Keratinocyte (primary cell): Measurements from ENCODE around the gene GRIPAP1. TPM values are rescaled to one million over a fixed set of nuclear protein-coding genes. Genes with fewer than 3 reads are reported as not detected.

Experiments used
- DNase-seq: peaks from one replicate; pipeline ENCODE4 v3.0.0-alpha.2; 2011; ENCODE audit warnings: low read depth, missing footprints, low spot score
- FAIRE-seq: peaks from 2 replicates; lab custom pipeline; 2011; peaks lifted over from hg19 to GRCh38; lab: Jason Lieb, UNC
- H2AFZ ChIP-seq: 2 replicates; pipeline ENCODE4 v1.6.0; 2012; ENCODE audit warnings: low read length, control low read depth, inconsistent platforms; ENCODE audit not compliant: control insufficient read depth
- H3K27ac ChIP-seq: 2 replicates; pipeline ENCODE4 v1.5.1; 2011; ENCODE audit warnings: low read length; ENCODE audit not compliant: control insufficient read depth, insufficient read depth
- H3K27me3 ChIP-seq: 3 replicates; pipeline ENCODE4 v1.6.0; 2011; ENCODE audit warnings: low read length; ENCODE audit not compliant: control insufficient read depth, insufficient read depth; ENCODE audit errors: extremely low read depth
- H3K36me3 ChIP-seq, 2 experiments: 2 replicates in 1 of 2; 3 replicates in 1 of 2; pipeline ENCODE4 v1.5.1; 2011; ENCODE audit warnings: low read length in 2 of 2, mild to moderate bottlenecking in 1 of 2; ENCODE audit not compliant: control insufficient read depth in 2 of 2, insufficient read depth in 2 of 2; ENCODE audit errors: extremely low read depth in 1 of 2
- H3K4me1 ChIP-seq: 3 replicates; pipeline ENCODE4 v1.5.1; 2011; ENCODE audit warnings: low read length; ENCODE audit not compliant: control insufficient read depth, insufficient read depth; ENCODE audit errors: extremely low read depth
- H3K4me2 ChIP-seq: 3 replicates; pipeline ENCODE4 v1.6.0; 2011; ENCODE audit warnings: low read depth, low read length; ENCODE audit not compliant: control insufficient read depth, insufficient read depth; ENCODE audit errors: extremely low read depth
- H3K4me3 ChIP-seq, 3 experiments: fragments of 200-600 bp in 1 of 3; sonication (generic) in 1 of 3; 2 replicates in 2 of 3; 3 replicates in 1 of 3; pipeline ENCODE4 v1.5.1; 2011 to 2016; ENCODE audit warnings: low read length in 3 of 3, mild to moderate bottlenecking in 3 of 3, control low read depth in 2 of 3, inconsistent platforms in 1 of 3, low read depth in 1 of 3, mixed read lengths in 1 of 3, mixed run types in 1 of 3, moderate library complexity in 1 of 3; ENCODE audit not compliant: control insufficient read depth in 2 of 3, insufficient read depth in 2 of 3; ENCODE audit errors: extremely low read depth in 1 of 3
- H3K79me2 ChIP-seq: 2 replicates; pipeline ENCODE4 v1.6.0; 2012; ENCODE audit warnings: low read length; ENCODE audit not compliant: control insufficient read depth, insufficient read depth
- H3K9ac ChIP-seq: 3 replicates; pipeline ENCODE4 v1.6.0; 2011; ENCODE audit warnings: low read length; ENCODE audit not compliant: control insufficient read depth, insufficient read depth; ENCODE audit errors: extremely low read depth
- H3K9me1 ChIP-seq: 3 replicates; pipeline ENCODE4 v1.6.0; 2011; ENCODE audit warnings: low read length; ENCODE audit not compliant: control insufficient read depth, insufficient read depth; ENCODE audit errors: extremely low read depth
- H3K9me3 ChIP-seq: 2 replicates; pipeline ENCODE4 v1.5.1; 2012; ENCODE audit warnings: low read depth, low read length; ENCODE audit not compliant: control insufficient read depth
- H4K20me1 ChIP-seq: 3 replicates; pipeline ENCODE4 v1.6.0; 2011; ENCODE audit warnings: low read length; ENCODE audit not compliant: control insufficient read depth, insufficient read depth; ENCODE audit errors: extremely low read depth
- EZH2 ChIP-seq: IDR thresholded peaks from one replicate; pipeline ENCODE4 v1.6.1; 2012; ENCODE audit warnings: inconsistent platforms, mild to moderate bottlenecking, low read length, moderate library complexity
- dilution Hi-C: fragments of 300-500 bp; cut with MboI; formaldehyde crosslinking; loops from one replicate; pipeline ENCODE4 v1.7.0; 2020; ENCODE audit warnings: low sequenced_read_pairs; ENCODE audit not compliant: extremely low pct_ligation_motif_present
- polyA plus RNA-seq, 5 experiments: library from polyadenylated mRNA; depleted of rRNA in 3 of 5; stranded (reverse) in 3 of 5; stranded (forward) in 1 of 5; unstranded in 1 of 5; fragments of >200 nt; gene quantifications; 1 replicate in 1 of 5; 2 replicates in 3 of 5; 3 replicates in 1 of 5; pipeline versions ENCODE4 v1.2.1 to v1.2.3, GENCODE V29; 2011 to 2012; ENCODE audit warnings: missing spikeins in 2 of 5, low read depth in 1 of 5, low replicate concordance in 1 of 5
- TF ChIP-seq, protein P1 (sequence below), 3 experiments: IDR thresholded peaks in 1 of 3; conservative IDR thresholded peaks in 1 of 3; optimal IDR thresholded peaks in 1 of 3; 2 replicates in 2 of 3; 3 replicates in 1 of 3; pipeline versions ENCODE3 to v1.5.1; 2011; ENCODE audit warnings: low read length in 3 of 3, mild to moderate bottlenecking in 3 of 3, moderate library complexity in 2 of 3, control low read depth in 1 of 3, inconsistent platforms in 1 of 3; ENCODE audit not compliant: insufficient read depth in 2 of 3; ENCODE audit errors: extremely low read depth in 1 of 3

GRIPAP1 gene
- polyA plus RNA-seq, 1 donor (not counting 4 experiments of a cell fraction or from before 2014, with no cell fraction given), result 23.0 TPM

DNA sequence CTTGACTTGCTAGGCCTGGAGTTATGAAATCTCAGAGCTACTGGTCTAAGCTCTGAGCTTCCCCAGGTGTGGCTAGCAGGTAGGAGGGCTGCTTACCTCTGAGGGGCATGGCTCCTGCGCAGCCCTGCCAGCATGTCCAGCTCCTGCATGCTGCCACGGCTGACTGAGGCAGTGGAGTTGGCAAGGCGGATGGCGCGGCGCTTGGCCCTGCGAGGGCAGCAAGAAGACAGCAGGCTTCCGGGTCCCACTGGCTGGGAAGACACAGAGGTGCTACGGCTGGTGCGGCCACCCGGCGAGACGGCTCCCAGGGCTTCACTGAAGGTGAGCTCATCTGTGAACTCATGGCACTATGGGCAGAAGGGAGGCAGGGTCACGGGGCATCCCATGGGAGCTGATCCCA, 36.1 kb downstream of the GRIPAP1 start:
- H3K27me3 ChIP-seq, result no peaks in the 10 kb centered on the region
- no peaks in the 10 kb centered on the region for H3K36me3 ChIP-seq
- dilution Hi-C loops, result no loop called here
- no peaks in the 10 kb centered on the region for H4K20me1 ChIP-seq
- TF ChIP-seq, protein P1, sequence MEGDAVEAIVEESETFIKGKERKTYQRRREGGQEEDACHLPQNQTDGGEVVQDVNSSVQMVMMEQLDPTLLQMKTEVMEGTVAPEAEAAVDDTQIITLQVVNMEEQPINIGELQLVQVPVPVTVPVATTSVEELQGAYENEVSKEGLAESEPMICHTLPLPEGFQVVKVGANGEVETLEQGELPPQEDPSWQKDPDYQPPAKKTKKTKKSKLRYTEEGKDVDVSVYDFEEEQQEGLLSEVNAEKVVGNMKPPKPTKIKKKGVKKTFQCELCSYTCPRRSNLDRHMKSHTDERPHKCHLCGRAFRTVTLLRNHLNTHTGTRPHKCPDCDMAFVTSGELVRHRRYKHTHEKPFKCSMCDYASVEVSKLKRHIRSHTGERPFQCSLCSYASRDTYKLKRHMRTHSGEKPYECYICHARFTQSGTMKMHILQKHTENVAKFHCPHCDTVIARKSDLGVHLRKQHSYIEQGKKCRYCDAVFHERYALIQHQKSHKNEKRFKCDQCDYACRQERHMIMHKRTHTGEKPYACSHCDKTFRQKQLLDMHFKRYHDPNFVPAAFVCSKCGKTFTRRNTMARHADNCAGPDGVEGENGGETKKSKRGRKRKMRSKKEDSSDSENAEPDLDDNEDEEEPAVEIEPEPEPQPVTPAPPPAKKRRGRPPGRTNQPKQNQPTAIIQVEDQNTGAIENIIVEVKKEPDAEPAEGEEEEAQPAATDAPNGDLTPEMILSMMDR (optimal IDR thresholded peaks at IDR 0.05 in 1 of 3, IDR thresholded peaks at IDR 0.05 in 1 of 3, conservative IDR thresholded peaks at IDR 0.05 in 1 of 3; ENCODE audit: extremely low read depth in 1 of 3, insufficient read depth in 2 of 3, low read length in 3 of 3), result no peak
- no peak for TF ChIP-seq EZH2
- H3K4me3 ChIP-seq, result no peak overlapping the region
- H3K4me1 ChIP-seq, result no peaks in the 10 kb centered on the region
- no peak overlapping the region for H3K4me2 ChIP-seq
- H3K79me2 ChIP-seq, result no peaks in the 10 kb centered on the region
- no peak for DNase-seq
- H3K9me1 ChIP-seq, result no peaks in the 10 kb centered on the region
- H2AFZ ChIP-seq, result no peak overlapping the region
- H3K9me3 ChIP-seq, result no peaks in the 10 kb centered on the region
- no peak overlapping the region for H3K27ac ChIP-seq
- H3K9ac ChIP-seq, result no peak overlapping the region
- FAIRE-seq, result no peak

DNA sequence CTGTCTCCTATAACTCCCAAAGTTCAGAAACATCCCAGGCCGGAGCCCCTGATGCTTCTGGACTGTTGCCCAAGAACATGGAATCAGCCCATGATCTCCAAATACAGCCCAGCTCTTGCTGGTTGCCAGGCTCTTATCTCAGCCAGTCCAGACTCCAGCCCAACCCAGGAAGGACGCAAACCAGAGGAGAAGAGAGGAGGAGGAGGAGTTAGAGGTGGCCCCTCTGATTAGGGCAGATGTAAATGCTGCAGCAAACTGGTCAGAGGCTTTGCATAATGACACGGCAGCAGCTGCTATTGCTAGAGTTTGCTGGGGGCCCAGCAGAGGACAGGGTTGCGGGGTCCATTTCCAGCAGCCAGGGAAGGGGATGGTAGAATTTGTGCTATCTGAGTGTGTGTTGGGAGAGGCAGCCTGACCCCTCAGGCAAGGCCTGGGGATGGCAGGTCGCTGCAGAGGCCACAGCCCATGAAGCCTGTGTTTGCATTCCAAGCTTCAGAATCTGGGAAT, 40.4 kb downstream of the GRIPAP1 start:
- dilution Hi-C loops, result no loop called here
- no peak overlapping the region for H3K4me3 ChIP-seq
- H3K36me3 ChIP-seq, result no peaks in the 10 kb centered on the region
- H3K27ac ChIP-seq, result no peak overlapping the region
- H3K9me1 ChIP-seq, result no peaks in the 10 kb centered on the region
- no peaks in the 10 kb centered on the region for H3K27me3 ChIP-seq
- H3K4me2 ChIP-seq, result no peak overlapping the region
- no peak overlapping the region for H3K9ac ChIP-seq
- FAIRE-seq (no peak), DNase-seq (no peak)
- H4K20me1 ChIP-seq, result no peaks in the 10 kb centered on the region
- H2AFZ ChIP-seq, result no peak overlapping the region
- peaks cover 5% of the 10 kb centered on the region for H3K4me1 ChIP-seq
- TF ChIP-seq, protein P1 (optimal IDR thresholded peaks at IDR 0.05 in 1 of 3, IDR thresholded peaks at IDR 0.05 in 1 of 3, conservative IDR thresholded peaks at IDR 0.05 in 1 of 3; ENCODE audit: extremely low read depth in 1 of 3, insufficient read depth in 2 of 3, low read length in 3 of 3), result no peak
- TF ChIP-seq EZH2, result no peak
- peaks cover 5% of the 10 kb centered on the region for H3K79me2 ChIP-seq
- H3K9me3 ChIP-seq, result no peaks in the 10 kb centered on the region
